CD14-positive monocyte (primary cell): ENCODE results near the gene ZDHHC9. TPM values are rescaled to one million over a fixed set of nuclear protein-coding genes. Genes with fewer than 3 reads are reported as not detected.

ENCODE experiments used
- DNase-seq, 3 donors: peaks; one replicate each; pipeline ENCODE4 v3.0.0-alpha.2; 2011 to 2022
- H2AFZ ChIP-seq: 2 replicates; pipeline ENCODE4 v1.6.0; 2012; ENCODE audit warnings: mild to moderate bottlenecking, low read depth, low read length, inconsistent platforms; ENCODE audit not compliant: insufficient read depth, poor library complexity, severe bottlenecking
- H3K27ac ChIP-seq, 2 donors: 1 replicate in 1 of 2; 2 replicates in 1 of 2; pipeline ENCODE4 v1.5.1; 2012 to 2013; ENCODE audit warnings: low read length in 2 of 2, control low read depth in 1 of 2, inconsistent platforms in 1 of 2, low read depth in 1 of 2, mild to moderate bottlenecking in 1 of 2
- H3K27me3 ChIP-seq, 2 donors: one replicate each; pipeline versions ENCODE4 v1.6.0 to v1.6.1; 2011 to 2013; ENCODE audit warnings: low read length in 2 of 2; ENCODE audit not compliant: control insufficient read depth in 2 of 2, insufficient read depth in 2 of 2
- H3K36me3 ChIP-seq, 2 donors: replicated peaks in 1 of 2; 1 replicate in 1 of 2; 2 replicates in 1 of 2; pipeline versions ENCODE4 v1.5.1 to v1.6.1; 2012 to 2013; ENCODE audit warnings: low read length in 2 of 2, control low read depth in 1 of 2, inconsistent platforms in 1 of 2, mild to moderate bottlenecking in 1 of 2; ENCODE audit not compliant: insufficient read depth in 2 of 2, control insufficient read depth in 1 of 2
- H3K4me1 ChIP-seq, 2 donors: 1 replicate in 1 of 2; 2 replicates in 1 of 2; pipeline versions ENCODE4 v1.5.1 to v1.6.1; 2012 to 2013; ENCODE audit warnings: low read length in 2 of 2, control low read depth in 1 of 2, inconsistent platforms in 1 of 2, mild to moderate bottlenecking in 1 of 2, moderate library complexity in 1 of 2; ENCODE audit not compliant: insufficient read depth in 2 of 2, control insufficient read depth in 1 of 2
- H3K4me2 ChIP-seq: replicated peaks from 2 replicates; pipeline ENCODE3; 2012; ENCODE audit warnings: low read length, moderate library complexity, mild to moderate bottlenecking; ENCODE audit not compliant: poor library complexity, severe bottlenecking; ENCODE audit errors: extremely low read depth
- H3K4me3 ChIP-seq, 3 experiments: fragments of 200-600 bp in 1 of 3; sonication (generic) in 1 of 3; replicated peaks in 1 of 3; 1 replicate in 2 of 3; 2 replicates in 1 of 3; pipeline ENCODE4 v1.5.1; 2011 to 2013; ENCODE audit warnings: low read length in 3 of 3, mild to moderate bottlenecking in 3 of 3, control low read depth in 2 of 3, low read depth in 2 of 3, inconsistent platforms in 1 of 3, moderate library complexity in 1 of 3
- H3K79me2 ChIP-seq: 2 replicates; pipeline ENCODE4 v1.6.0; 2012; ENCODE audit warnings: mild to moderate bottlenecking, control low read depth, inconsistent platforms, low read length, moderate library complexity; ENCODE audit not compliant: insufficient read depth
- H3K9ac ChIP-seq: 2 replicates; pipeline ENCODE4 v1.6.0; 2017; ENCODE audit warnings: low read length, mild to moderate bottlenecking; ENCODE audit not compliant: insufficient read depth, poor library complexity, severe bottlenecking
- H3K9me3 ChIP-seq, 2 donors: replicated peaks in 1 of 2; 1 replicate in 1 of 2; 2 replicates in 1 of 2; pipeline versions ENCODE4 v1.5.1 to v1.6.1; 2012 to 2013; ENCODE audit warnings: low read length in 2 of 2, control low read depth in 1 of 2; ENCODE audit not compliant: control insufficient read depth in 1 of 2, insufficient read depth in 1 of 2
- H4K20me1 ChIP-seq: 2 replicates; pipeline ENCODE4 v1.6.0; 2012; ENCODE audit warnings: mild to moderate bottlenecking, low read length, control low read depth, moderate library complexity; ENCODE audit not compliant: insufficient read depth
- H3K27ac Mint-ChIP-seq, 7 donors: one replicate each; pipeline ENCODE4 v1.8.0; 2020; ENCODE audit warnings: mild to moderate bottlenecking in 7 of 7, mixed read lengths in 7 of 7, moderate library complexity in 6 of 7, inconsistent platforms in 2 of 7
- H3K27me3 Mint-ChIP-seq, 3 donors: one replicate each; pipeline ENCODE4 v1.8.0; 2021 to 2022; ENCODE audit warnings: low read depth in 3 of 3, mild to moderate bottlenecking in 3 of 3, mixed read lengths in 3 of 3, moderate library complexity in 3 of 3, inconsistent platforms in 1 of 3
- H3K36me3 Mint-ChIP-seq, 2 donors: one replicate each; pipeline ENCODE4 v1.8.0; 2020; ENCODE audit warnings: mixed read lengths in 2 of 2, inconsistent platforms in 1 of 2, mild to moderate bottlenecking in 1 of 2
- H3K4me1 Mint-ChIP-seq: one replicate; pipeline ENCODE4 v1.8.0; 2020; ENCODE audit warnings: mild to moderate bottlenecking, mixed read lengths
- H3K4me3 Mint-ChIP-seq, 2 donors: one replicate each; pipeline ENCODE4 v1.8.0; 2020; ENCODE audit warnings: mild to moderate bottlenecking in 2 of 2, mixed read lengths in 2 of 2, moderate library complexity in 1 of 2
- H3K9me3 Mint-ChIP-seq, 7 donors: one replicate each; pipeline ENCODE4 v1.8.0; 2020 to 2022; ENCODE audit warnings: mixed read lengths in 7 of 7, mild to moderate bottlenecking in 6 of 7, moderate library complexity in 6 of 7, inconsistent platforms in 2 of 7
- CTCF ChIP-seq: fragments of 200-600 bp; IDR thresholded peaks from one replicate; pipeline ENCODE4 v1.8.0; 2022; ENCODE audit warnings: antibody characterized with exemption, mild to moderate bottlenecking
- WGBS: methylation state at CpG from one replicate; pipeline ENCODE4 v1.1.5; 2013; ENCODE audit warnings: missing lambda C conversion rate; ENCODE audit not compliant: insufficient coverage; 5-methylcytosine and 5-hydroxymethylcytosine counted together
- intact Hi-C, 2 donors: fragments of 100-400 bp; cut with micrococcal nuclease; formaldehyde crosslinking; loops; one replicate each; pipeline versions ENCODE4 v1.15.0 to v1.15.1; 2023
- polyA plus RNA-seq, 3 donors: library from polyadenylated mRNA; depleted of rRNA in 1 of 3; unstranded in 2 of 3; stranded (reverse) in 1 of 3; fragments of 300-500 nt in 2 of 3; fragments of >200 nt in 1 of 3; fragmentation: Illumina TruSeq in 2 of 3; gene quantifications; 1 replicate in 2 of 3; 2 replicates in 1 of 3; pipeline ENCODE4 v1.2.3, GENCODE V29; 2012 to 2021

Gene ZDHHC9
- polyA plus RNA-seq, 3 donors, result 1.5 to 2.8 (median 2.7) TPM

- H3K27me3 Mint-ChIP-seq, result peaks cover 0 to 8% (median 0%) of the 10 kb centered on the region in 3 donors
- H3K9me3 ChIP-seq, result no peaks in the 10 kb centered on the region
- H3K27ac Mint-ChIP-seq, result peak overlapping the region; percentile 93 to 98 (median 95)
- H3K27ac ChIP-seq, result peak overlapping the region; percentile 90 to 91
- no peak overlapping the region for H3K4me3 ChIP-seq
- H3K4me1 Mint-ChIP-seq, result peaks cover 58% of the 10 kb centered on the region
- H3K36me3 ChIP-seq, result no peaks in the 10 kb centered on the region
- no peaks in the 10 kb centered on the region for H3K36me3 Mint-ChIP-seq
- no peaks in the 10 kb centered on the region for H3K79me2 ChIP-seq
- peaks cover 59 to 64% of the 10 kb centered on the region in 2 donors for H3K4me1 ChIP-seq
- no peak overlapping the region for H3K4me2 ChIP-seq
- intact Hi-C loops, result no loop called here
- no peak overlapping the region for H3K4me3 Mint-ChIP-seq
- no peak for TF ChIP-seq CTCF
- H2AFZ ChIP-seq, result peak overlapping the region; percentile 46
- no peak for DNase-seq
- H4K20me1 ChIP-seq, result no peaks in the 10 kb centered on the region
- peaks cover 0 to 4% (median 0%) of the 10 kb centered on the region in 7 donors for H3K9me3 Mint-ChIP-seq
- H3K27me3 ChIP-seq, result no peaks in the 10 kb centered on the region
- WGBS, result no CpG with 5 or more reads among the region's 9 CpGs
- H3K9ac ChIP-seq, result peak overlapping the region; percentile 46
These were observed 83.5 kb downstream of the ZDHHC9 start for GRCh38 chrX:129760155-129760554.

GRCh38 chrX:129759576-129760061 lies 84.1 kb downstream of the ZDHHC9 start:
- Histone ChIP-seq H4K20me1 (no peaks in the 10 kb centered on the region), H3K27me3 (no peaks in the 10 kb centered on the region), H3K4me2 (no peak overlapping the region), H3K79me2 (no peaks in the 10 kb centered on the region), H3K36me3 (no peaks in the 10 kb centered on the region), H2AFZ (peak overlapping the region; percentile 46), H3K4me3 (no peak overlapping the region), H3K4me1 (peaks cover 64 to 65% of the 10 kb centered on the region in 2 donors), H3K27ac (peak overlapping the region; percentile 90 to 91), H3K9me3 (no peaks in the 10 kb centered on the region), H3K9ac (peak overlapping the region; percentile 46)
- H3K27me3 Mint-ChIP-seq, result peaks cover 0 to 11% (median 0%) of the 10 kb centered on the region in 3 donors
- peak overlapping the region in 1 of 2 donors; percentile 24 for H3K4me3 Mint-ChIP-seq
- H3K4me1 Mint-ChIP-seq, result peaks cover 59% of the 10 kb centered on the region
- H3K36me3 Mint-ChIP-seq, result no peaks in the 10 kb centered on the region
- intact Hi-C loops, result loop anchor here in 1 of 2 donors (2.0 to 10.0 kb wide), 3 partner anchors 13 to 85 kb away; no protein-coding TSS in a partner anchor
- WGBS, result 8% methylated on average over 2 of the region's 14 CpGs
- H3K27ac Mint-ChIP-seq, result peak overlapping the region; percentile 93 to 98 (median 95)
- H3K9me3 Mint-ChIP-seq, result peaks cover 0 to 4% (median 0%) of the 10 kb centered on the region in 7 donors
- DNase-seq, result peak; percentile 81 to 84 (median 81)
- peak; percentile 7 for TF ChIP-seq CTCF
